Neural cell (in vitro differentiated cells): ENCODE measurements around the gene RNF144A. TPM values are rescaled to one million over a fixed set of nuclear protein-coding genes. Genes with fewer than 3 reads are reported as not detected.

Experiments
- H2AFZ ChIP-seq: fragments of 200-600, 300-800 bp; sonication (generic), shearing (Covaris generic); 2 replicates; pipeline ENCODE4 v1.6.0; 2014; ENCODE audit warnings: low read depth, mild to moderate bottlenecking, antibody characterized with exemption, low read length, moderate library complexity
- H3F3A ChIP-seq: fragments of 200-600 bp; shearing (Covaris generic); 2 replicates; pipeline ENCODE4 v1.6.1; 2016; ENCODE audit warnings: mild to moderate bottlenecking, moderate library complexity, mixed read lengths, antibody characterized with exemption, low read length; ENCODE audit not compliant: insufficient read depth, poor library complexity, severe bottlenecking
- H3K27ac ChIP-seq: fragments of 200-600, 300-800 bp; sonication (generic), shearing (Covaris generic); 2 replicates; pipeline ENCODE4 v1.5.1; 2014; ENCODE audit warnings: mild to moderate bottlenecking, low read length, moderate library complexity
- H3K27me3 ChIP-seq: fragments of 300-800, 200-600 bp; sonication (generic), shearing (Covaris generic); 2 replicates; pipeline ENCODE4 v1.6.0; 2014; ENCODE audit warnings: mild to moderate bottlenecking, low read depth, low read length, moderate library complexity; ENCODE audit not compliant: insufficient read depth
- H3K36me3 ChIP-seq: fragments of 300-800, 200-600 bp; sonication (generic), shearing (Covaris generic); 2 replicates; pipeline ENCODE4 v1.5.1; 2014; ENCODE audit warnings: mild to moderate bottlenecking, antibody characterized with exemption, low read length, moderate library complexity; ENCODE audit not compliant: insufficient read depth
- H3K4me2 ChIP-seq: fragments of 300-800, 200-600 bp; sonication (generic), shearing (Covaris generic); 2 replicates; pipeline ENCODE4 v1.6.0; 2014; ENCODE audit warnings: mild to moderate bottlenecking, low read length
- H3K4me3 ChIP-seq: fragments of 300-800, 200-600 bp; sonication (generic), shearing (Covaris generic); 2 replicates; pipeline ENCODE4 v1.5.1; 2014; ENCODE audit warnings: mild to moderate bottlenecking, low read length, moderate library complexity
- H3K79me2 ChIP-seq: fragments of 200-600 bp; shearing (Covaris generic); replicated peaks from 2 replicates; pipeline ENCODE4 v1.6.0; 2014; ENCODE audit warnings: mild to moderate bottlenecking, low read length, moderate library complexity; ENCODE audit not compliant: insufficient read depth
- H3K9ac ChIP-seq: fragments of 300-800, 200-600 bp; sonication (generic), shearing (Covaris generic); 2 replicates; pipeline ENCODE4 v1.6.1; 2016; ENCODE audit warnings: mild to moderate bottlenecking, low read length, mixed read lengths
- H3K9me2 ChIP-seq: fragments of 200-600 bp; shearing (Covaris generic); 2 replicates; pipeline ENCODE4 v1.6.1; 2016; ENCODE audit warnings: mild to moderate bottlenecking, low read length, mixed read lengths; ENCODE audit not compliant: insufficient read depth
- H3K9me3 ChIP-seq: fragments of 200-600, 300-800 bp; sonication (generic), shearing (Covaris generic); 2 replicates; pipeline ENCODE4 v1.6.1; 2016; ENCODE audit warnings: mild to moderate bottlenecking, mixed run types, low read length, moderate library complexity, mixed read lengths
- H4K20me1 ChIP-seq: fragments of 200-600 bp; shearing (Covaris generic); 2 replicates; pipeline ENCODE4 v1.6.1; 2016; ENCODE audit warnings: mild to moderate bottlenecking, mixed run types; ENCODE audit not compliant: insufficient read depth
- EP300 ChIP-seq: fragments of 450-650 bp; conservative IDR thresholded peaks from 2 replicates; pipeline ENCODE4 v1.6.1; 2014; ENCODE audit warnings: antibody characterized with exemption, mild to moderate bottlenecking, moderate library complexity; ENCODE audit not compliant: poor library complexity, severe bottlenecking
- EZH2 ChIP-seq: fragments of 200-600, 300-800 bp; shearing (Covaris generic), sonication (generic); IDR thresholded peaks from 2 replicates; pipeline ENCODE4 v1.6.1; 2014; ENCODE audit warnings: antibody characterized with exemption, low read length, borderline replicate concordance, mild to moderate bottlenecking; ENCODE audit not compliant: insufficient read depth, poor library complexity, severe bottlenecking
- MXI1 ChIP-seq: fragments of 450-650 bp; conservative IDR thresholded peaks from 2 replicates; pipeline ENCODE4 v1.6.1; 2014; ENCODE audit warnings: antibody characterized with exemption, mild to moderate bottlenecking; ENCODE audit not compliant: poor library complexity, severe bottlenecking
- POLR2AphosphoS5 ChIP-seq: IDR thresholded peaks from 2 replicates; pipeline ENCODE4 v1.6.1; 2012
- RAD21 ChIP-seq: fragments of 450-650 bp; conservative IDR thresholded peaks from 2 replicates; pipeline ENCODE4 v1.6.1; 2014; ENCODE audit warnings: antibody characterized with exemption, mild to moderate bottlenecking, moderate library complexity
- REST ChIP-seq: IDR thresholded peaks from 2 replicates; pipeline ENCODE4 v1.6.1; 2012; ENCODE audit warnings: borderline replicate concordance
- SMC3 ChIP-seq: fragments of 450-650 bp; conservative IDR thresholded peaks from 2 replicates; pipeline ENCODE4 v1.6.1; 2014; ENCODE audit warnings: antibody characterized with exemption, mild to moderate bottlenecking, moderate library complexity; ENCODE audit not compliant: poor library complexity
- TAF1 ChIP-seq: IDR thresholded peaks from 2 replicates; pipeline ENCODE4 v1.6.1; 2012; ENCODE audit warnings: low read depth
- polyA plus RNA-seq: library from polyadenylated mRNA; depleted of rRNA; stranded (reverse); fragments of >200 nt; gene quantifications from 2 replicates; pipeline ENCODE4 v1.2.3, GENCODE V29; 2014
- TF ChIP-seq, protein P1 (sequence below): fragments of 450-650 bp; IDR thresholded peaks from 2 replicates; pipeline ENCODE4 v1.5.1; 2014; ENCODE audit warnings: antibody characterized with exemption, mild to moderate bottlenecking, moderate library complexity; ENCODE audit not compliant: poor library complexity, severe bottlenecking

RNF144A gene
- polyA plus RNA-seq, 1 donor from 2014 or later = 26.9 TPM

DNA sequence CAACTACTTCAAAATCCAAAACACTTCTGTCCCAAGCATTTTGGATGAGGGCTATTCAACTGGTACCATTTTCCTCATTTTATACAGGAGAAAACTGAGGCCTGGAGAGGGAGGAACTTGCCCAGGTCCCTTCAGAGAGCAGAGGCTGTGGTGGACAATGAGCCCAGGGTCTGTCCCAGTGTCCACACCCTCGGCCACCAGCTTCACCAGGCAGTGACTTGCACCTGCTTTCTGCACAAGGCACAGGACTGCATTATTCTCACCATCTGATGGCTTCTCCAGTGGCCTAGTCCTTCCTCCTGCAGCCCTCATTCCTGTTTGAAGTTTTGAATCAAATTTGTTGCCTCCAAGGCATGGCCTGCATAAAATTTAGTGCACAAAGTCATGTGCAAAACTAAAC lies 53.3 kb downstream of the RNF144A start:
- H3K9ac ChIP-seq = no peak overlapping the region
- H3K27me3 ChIP-seq = no peaks in the 10 kb centered on the region
- H3K79me2 ChIP-seq = no peaks in the 10 kb centered on the region
- H3K4me3 ChIP-seq = no peak overlapping the region
- H3K4me2 ChIP-seq = no peak overlapping the region
- TF ChIP-seq EZH2 (no peak), RAD21 (no peak), MXI1 (no peak), POLR2AphosphoS5 (no peak), EP300 (no peak), REST (no peak), TAF1 (no peak)
- H3K9me2 ChIP-seq = no peaks in the 10 kb centered on the region
- H3K9me3 ChIP-seq = no peaks in the 10 kb centered on the region
- H3K36me3 ChIP-seq = no peaks in the 10 kb centered on the region
- H3F3A ChIP-seq = no peaks in the 10 kb centered on the region
- H3K27ac ChIP-seq = no peak overlapping the region
- no peaks in the 10 kb centered on the region for H4K20me1 ChIP-seq
- H2AFZ ChIP-seq = no peak overlapping the region

DNA sequence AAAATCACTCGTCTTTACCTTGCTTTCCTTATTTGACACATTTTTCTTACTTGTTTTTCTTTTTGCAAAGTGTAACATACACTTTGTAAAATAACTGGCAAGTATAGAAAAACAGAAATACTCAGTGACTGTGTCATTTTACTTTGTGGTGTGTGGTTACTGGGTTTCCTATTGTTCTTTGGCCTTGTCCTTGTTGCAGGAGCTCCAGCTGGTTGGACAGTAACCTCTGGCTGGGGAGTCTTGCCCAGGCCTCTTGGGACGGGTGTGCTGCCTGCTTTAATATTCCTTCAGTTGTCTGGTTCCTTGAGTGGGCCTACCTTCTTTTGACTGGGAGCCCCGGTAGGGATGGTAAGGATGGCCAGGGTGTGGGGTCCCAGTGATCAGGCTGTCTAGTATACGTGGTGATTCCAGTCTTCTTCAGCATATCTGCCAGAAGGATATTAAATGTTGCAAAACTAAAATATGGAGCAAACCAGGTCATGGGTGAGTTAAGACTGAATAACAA lies 53.8 kb downstream of the RNF144A start:
- Histone ChIP-seq H3K9ac (no peak overlapping the region), H3K27me3 (no peaks in the 10 kb centered on the region), H3K9me3 (no peaks in the 10 kb centered on the region), H2AFZ (no peak overlapping the region), H4K20me1 (no peaks in the 10 kb centered on the region), H3F3A (no peaks in the 10 kb centered on the region), H3K4me2 (no peak overlapping the region), H3K36me3 (no peaks in the 10 kb centered on the region), H3K79me2 (peaks cover 3% of the 10 kb centered on the region), H3K27ac (no peak overlapping the region), H3K9me2 (no peaks in the 10 kb centered on the region), H3K4me3 (no peak overlapping the region)
- no peak for TF ChIP-seq POLR2AphosphoS5
- no peak for TF ChIP-seq TAF1
- TF ChIP-seq EP300 = no peak
- TF ChIP-seq, protein P1, sequence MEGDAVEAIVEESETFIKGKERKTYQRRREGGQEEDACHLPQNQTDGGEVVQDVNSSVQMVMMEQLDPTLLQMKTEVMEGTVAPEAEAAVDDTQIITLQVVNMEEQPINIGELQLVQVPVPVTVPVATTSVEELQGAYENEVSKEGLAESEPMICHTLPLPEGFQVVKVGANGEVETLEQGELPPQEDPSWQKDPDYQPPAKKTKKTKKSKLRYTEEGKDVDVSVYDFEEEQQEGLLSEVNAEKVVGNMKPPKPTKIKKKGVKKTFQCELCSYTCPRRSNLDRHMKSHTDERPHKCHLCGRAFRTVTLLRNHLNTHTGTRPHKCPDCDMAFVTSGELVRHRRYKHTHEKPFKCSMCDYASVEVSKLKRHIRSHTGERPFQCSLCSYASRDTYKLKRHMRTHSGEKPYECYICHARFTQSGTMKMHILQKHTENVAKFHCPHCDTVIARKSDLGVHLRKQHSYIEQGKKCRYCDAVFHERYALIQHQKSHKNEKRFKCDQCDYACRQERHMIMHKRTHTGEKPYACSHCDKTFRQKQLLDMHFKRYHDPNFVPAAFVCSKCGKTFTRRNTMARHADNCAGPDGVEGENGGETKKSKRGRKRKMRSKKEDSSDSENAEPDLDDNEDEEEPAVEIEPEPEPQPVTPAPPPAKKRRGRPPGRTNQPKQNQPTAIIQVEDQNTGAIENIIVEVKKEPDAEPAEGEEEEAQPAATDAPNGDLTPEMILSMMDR = no peak
- TF ChIP-seq RAD21 = no peak
- TF ChIP-seq MXI1 = no peak
- no peak for TF ChIP-seq SMC3
- TF ChIP-seq EZH2 = no peak
- no peak for TF ChIP-seq REST
